Lung (tissue), 12 donors: ENCODE results near the gene CDH4. TPM values are rescaled to one million over a fixed set of nuclear protein-coding genes. Genes with fewer than 3 reads are reported as not detected.

ENCODE experiments used
- ATAC-seq: fragments of 200-7000 bp; cut with Tn5 transposase; one replicate; pipeline ENCODE4 v1.9.1; 2020; ENCODE audit warnings: moderate number of reproducible peaks; ENCODE audit not compliant: insufficient read depth, low FRiP score
- DNase-seq, 3 donors: peaks; one replicate each; pipeline ENCODE4 v3.0.0-alpha.2; 2013 to 2017
- H3K27ac ChIP-seq, 2 donors: one replicate each; pipeline ENCODE4 v1.5.1; 2013; ENCODE audit warnings: mild to moderate bottlenecking in 2 of 2, moderate library complexity in 2 of 2, control low read depth in 1 of 2, inconsistent platforms in 1 of 2, low read depth in 1 of 2, low read length in 1 of 2
- H3K27me3 ChIP-seq, 3 donors: one replicate each; pipeline ENCODE4 v1.5.1; 2013; ENCODE audit warnings: low read length in 2 of 3; ENCODE audit not compliant: control insufficient read depth in 3 of 3, insufficient read depth in 3 of 3
- H3K36me3 ChIP-seq, 4 donors: one replicate each; pipeline ENCODE4 v1.5.1; 2013; ENCODE audit warnings: low read length in 4 of 4, mild to moderate bottlenecking in 1 of 4, moderate library complexity in 1 of 4; ENCODE audit not compliant: control insufficient read depth in 4 of 4, insufficient read depth in 4 of 4
- H3K4me1 ChIP-seq, 5 donors: one replicate each; pipeline ENCODE4 v1.5.1; 2013; ENCODE audit warnings: low read length in 5 of 5, mild to moderate bottlenecking in 2 of 5, moderate library complexity in 1 of 5; ENCODE audit not compliant: control insufficient read depth in 5 of 5, insufficient read depth in 5 of 5
- H3K4me3 ChIP-seq: one replicate; pipeline ENCODE4 v1.5.1; 2013; ENCODE audit warnings: mild to moderate bottlenecking, control low read depth, moderate library complexity
- H3K9ac ChIP-seq, 2 donors: one replicate each; pipeline ENCODE4 v1.5.1; 2013; ENCODE audit warnings: low read length in 2 of 2, control low read depth in 1 of 2; ENCODE audit not compliant: insufficient read depth in 1 of 2
- H3K9me3 ChIP-seq, 4 donors: one replicate each; pipeline ENCODE4 v1.5.1; 2013; ENCODE audit warnings: low read length in 3 of 4, mild to moderate bottlenecking in 1 of 4, moderate library complexity in 1 of 4; ENCODE audit not compliant: control insufficient read depth in 4 of 4, insufficient read depth in 3 of 4
- WGBS, 2 donors: extraction: QIAGEN DNeasy Blood & Tissue Kit; methylation state at CpG; one replicate each; pipeline ENCODE4 v1.1.7; 2013; 5-methylcytosine and 5-hydroxymethylcytosine counted together
- polyA plus RNA-seq, 2 donors: library from polyadenylated mRNA; stranded (reverse); fragments of 200-250 nt; gene quantifications; one replicate each; pipeline ENCODE4 v1.2.1, GENCODE V29; 2013
- total RNA-seq, 2 donors: library from RNA; depleted of rRNA in 1 of 2; stranded (reverse); fragments of >200 nt in 1 of 2; gene quantifications; one replicate each; pipeline ENCODE4 v1.2.1, GENCODE V29; 2014 to 2021
- TF ChIP-seq, protein P1 (sequence below): IDR thresholded peaks from 2 replicates; pipeline ENCODE4 v1.5.1; 2012; ENCODE audit warnings: mild to moderate bottlenecking; ENCODE audit errors: control extremely low read depth, extremely low read depth
- donor health status: control.
- donor health status: control.
- donor health status: Bipolar disorder and iron deficiency.
- donor health status: healthy.
- donor health status: DM: yes; HTN: yes; CAD: no.

Gene CDH4
- total and polyA plus RNA-seq, 4 donors: 0.10 to 2.1 (median 0.34) TPM

DNA sequence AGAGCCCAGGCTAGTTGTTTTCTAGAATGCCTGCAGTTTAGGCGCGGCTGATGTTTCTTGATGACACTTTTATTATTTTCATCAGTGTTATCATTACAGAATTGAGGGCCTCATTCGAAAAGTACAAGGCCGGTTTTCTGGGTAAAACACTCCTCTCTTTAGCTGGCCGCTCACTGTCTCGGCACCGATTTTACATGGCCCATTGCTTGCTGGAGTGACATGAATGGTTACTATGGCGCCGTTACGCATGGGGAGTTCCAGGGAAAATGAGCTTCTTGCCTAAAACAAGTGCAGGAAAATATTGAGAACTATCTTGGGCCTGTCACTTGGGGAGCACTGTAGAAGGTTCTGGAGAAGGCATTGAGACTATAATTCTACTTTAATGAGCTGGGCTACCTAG lies 317.8 kb downstream of the CDH4 start:
- Histone ChIP-seq H3K9me3 (peaks cover 0 to 5% (median 0%) of the 10 kb centered on the region in 4 donors), H3K36me3 (no peaks in the 10 kb centered on the region), H3K4me1 (peaks cover 0 to 3% (median 0%) of the 10 kb centered on the region in 5 donors), H3K27me3 (no peaks in the 10 kb centered on the region), H3K9ac (no peak overlapping the region), H3K27ac (no peak overlapping the region), H3K4me3 (no peak overlapping the region)
- 91% methylated on average over 10 of the region's 10 CpGs for WGBS, 2 donors
- ATAC-seq (no peak), DNase-seq (no peak)
- TF ChIP-seq, protein P1, sequence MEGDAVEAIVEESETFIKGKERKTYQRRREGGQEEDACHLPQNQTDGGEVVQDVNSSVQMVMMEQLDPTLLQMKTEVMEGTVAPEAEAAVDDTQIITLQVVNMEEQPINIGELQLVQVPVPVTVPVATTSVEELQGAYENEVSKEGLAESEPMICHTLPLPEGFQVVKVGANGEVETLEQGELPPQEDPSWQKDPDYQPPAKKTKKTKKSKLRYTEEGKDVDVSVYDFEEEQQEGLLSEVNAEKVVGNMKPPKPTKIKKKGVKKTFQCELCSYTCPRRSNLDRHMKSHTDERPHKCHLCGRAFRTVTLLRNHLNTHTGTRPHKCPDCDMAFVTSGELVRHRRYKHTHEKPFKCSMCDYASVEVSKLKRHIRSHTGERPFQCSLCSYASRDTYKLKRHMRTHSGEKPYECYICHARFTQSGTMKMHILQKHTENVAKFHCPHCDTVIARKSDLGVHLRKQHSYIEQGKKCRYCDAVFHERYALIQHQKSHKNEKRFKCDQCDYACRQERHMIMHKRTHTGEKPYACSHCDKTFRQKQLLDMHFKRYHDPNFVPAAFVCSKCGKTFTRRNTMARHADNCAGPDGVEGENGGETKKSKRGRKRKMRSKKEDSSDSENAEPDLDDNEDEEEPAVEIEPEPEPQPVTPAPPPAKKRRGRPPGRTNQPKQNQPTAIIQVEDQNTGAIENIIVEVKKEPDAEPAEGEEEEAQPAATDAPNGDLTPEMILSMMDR: no peak

GRCh38 chr20:61570646-61571195 lies 318.7 kb downstream of the CDH4 start:
- ATAC-seq (no peak), DNase-seq (no peak)
- peaks cover 0 to 5% (median 0%) of the 10 kb centered on the region in 4 donors for H3K9me3 ChIP-seq
- H3K4me1 ChIP-seq: peaks cover 0 to 3% (median 0%) of the 10 kb centered on the region in 5 donors
- H3K27ac ChIP-seq: no peak overlapping the region
- 82 to 88% methylated on average over 14 of the region's 14 CpGs for WGBS, 2 donors
- no peak overlapping the region for H3K9ac ChIP-seq
- H3K36me3 ChIP-seq: no peaks in the 10 kb centered on the region
- no peak overlapping the region for H3K4me3 ChIP-seq
- no peaks in the 10 kb centered on the region for H3K27me3 ChIP-seq
- TF ChIP-seq, protein P1: no peak

- TF ChIP-seq, protein P1: no peak
- H3K36me3 ChIP-seq: no peaks in the 10 kb centered on the region
- H3K4me1 ChIP-seq: peaks cover 0 to 3% (median 0%) of the 10 kb centered on the region in 5 donors
- H3K9me3 ChIP-seq: peaks cover 0 to 5% (median 0%) of the 10 kb centered on the region in 4 donors
- no peak overlapping the region for H3K27ac ChIP-seq
- ATAC-seq: no peak
- H3K4me3 ChIP-seq: no peak overlapping the region
- no peak for DNase-seq
- H3K9ac ChIP-seq: no peak overlapping the region
- 87 to 93% methylated on average over 9 of the region's 9 CpGs for WGBS, 2 donors
- no peaks in the 10 kb centered on the region for H3K27me3 ChIP-seq
Measured at GRCh38 chr20:61571221-61571620, 319.2 kb downstream of the CDH4 start.
